Ramos (cell line): ENCODE data around the gene RPS6KB2.

Source experiments
- in situ Hi-C: fragments of 300-500 bp; cut with MboI; formaldehyde crosslinking; loops from one replicate; pipeline ENCODE4 v1.14.3; 2022; ENCODE audit warnings: low sequenced_read_pairs; ENCODE audit not compliant: unreplicated experiment

Gene RPS6KB2

GRCh38 chr11:67438158-67438902 lies 10.0 kb downstream of the RPS6KB2 start:
- in situ Hi-C loops, result no loop called here

DNA sequence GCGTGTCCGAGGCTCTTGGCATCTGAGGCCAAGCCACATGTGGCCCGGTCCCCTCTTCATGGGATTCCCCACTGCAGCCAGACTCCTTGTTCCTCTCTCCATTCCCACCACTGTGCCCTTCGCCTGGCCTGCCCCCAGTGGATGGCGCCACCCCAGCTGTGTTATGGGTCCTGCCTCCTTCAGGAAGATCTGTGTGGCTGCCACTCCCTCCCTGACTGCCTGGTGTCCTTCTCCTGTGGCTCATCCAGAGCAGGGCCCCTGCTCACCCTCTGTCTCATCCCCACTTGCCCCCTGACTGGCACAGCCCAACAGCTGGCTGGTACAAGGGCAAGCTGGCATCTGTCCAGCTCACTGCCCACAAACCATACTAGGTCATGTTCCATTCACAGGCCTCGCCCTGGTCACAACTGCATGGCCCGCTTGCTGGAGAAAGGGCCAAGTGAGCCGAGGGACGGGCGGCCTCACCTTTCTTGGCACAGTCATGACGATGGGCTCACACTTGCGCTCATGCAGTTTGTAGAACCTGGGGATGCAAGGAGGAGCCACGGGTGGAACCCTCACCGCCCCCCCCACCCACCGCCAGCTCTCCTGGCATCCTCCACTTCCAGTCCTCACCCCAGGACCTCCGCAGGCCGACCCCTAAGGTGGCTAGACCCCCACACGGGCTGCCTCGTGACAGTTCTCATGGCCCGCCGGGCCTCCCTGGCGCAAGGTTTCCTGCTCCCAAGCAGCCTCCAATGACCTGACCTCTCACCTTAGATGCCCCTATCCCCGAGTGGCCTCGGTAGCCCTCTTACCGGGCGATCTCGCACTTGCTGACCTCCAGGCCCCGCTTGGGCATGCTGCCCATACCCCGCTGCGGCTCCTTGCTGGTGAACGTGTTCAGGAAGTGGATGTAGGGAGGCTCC lies 11.3 kb downstream of the RPS6KB2 start:
- in situ Hi-C loops, result no loop called here

- in situ Hi-C loops, result no loop called here
Measured at GRCh38 chr11:67440229-67441097, 12.2 kb downstream of the RPS6KB2 start.

DNA sequence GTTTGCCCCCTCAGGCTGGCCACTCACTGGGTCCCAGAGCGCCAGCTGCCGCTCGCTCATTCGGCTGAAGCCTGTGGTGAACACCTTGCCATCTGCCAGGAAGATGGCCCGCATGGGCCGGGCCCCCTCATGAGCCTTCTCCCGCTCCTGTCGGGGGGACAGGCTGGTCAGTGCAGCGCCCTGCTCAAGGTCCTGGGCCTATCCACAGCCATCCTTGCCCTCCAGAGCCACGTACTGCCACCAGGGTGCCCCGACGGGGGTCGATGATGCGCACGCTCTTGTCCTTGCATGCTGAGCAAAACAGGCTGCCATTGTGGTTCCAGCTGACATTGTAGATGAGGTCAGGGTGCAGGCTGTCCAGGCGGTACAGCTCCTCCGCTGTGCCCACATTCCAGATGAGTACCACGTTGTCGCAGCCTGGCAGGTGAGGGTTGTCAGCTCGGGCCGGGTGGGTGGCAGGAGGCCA lies 12.8 kb downstream of the RPS6KB2 start:
- in situ Hi-C loops, result no loop called here

- in situ Hi-C loops, result no loop called here
Measured at GRCh38 chr11:67441731-67442351, 13.5 kb downstream of the RPS6KB2 start.

GRCh38 chr11:67442504-67443404 lies 14.5 kb downstream of the RPS6KB2 start:
- in situ Hi-C loops, result no loop called here

DNA sequence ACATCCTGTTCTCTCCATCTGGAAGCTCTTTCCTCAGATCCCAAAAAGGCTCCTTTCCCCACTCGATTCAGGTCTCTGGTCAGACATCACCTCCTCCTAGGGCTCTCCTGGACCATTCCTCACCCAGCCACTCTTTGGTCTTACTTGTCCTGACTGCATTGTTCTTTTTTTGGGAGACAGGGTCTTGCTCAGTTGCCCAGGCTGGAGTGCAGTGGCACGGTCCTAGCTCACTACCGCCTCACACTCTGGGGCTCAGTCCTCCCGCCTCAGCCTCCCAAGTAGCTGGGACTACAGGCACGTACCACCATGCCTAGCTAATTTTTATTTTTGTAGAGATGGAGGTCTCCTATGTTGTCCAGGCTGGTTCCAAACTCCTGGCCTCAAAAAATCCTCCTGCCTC lies 17.2 kb downstream of the RPS6KB2 start:
- in situ Hi-C loops, result no loop called here

GRCh38 chr11:67448220-67448609 lies 19.9 kb downstream of the RPS6KB2 start:
- in situ Hi-C loops, result no loop called here

DNA sequence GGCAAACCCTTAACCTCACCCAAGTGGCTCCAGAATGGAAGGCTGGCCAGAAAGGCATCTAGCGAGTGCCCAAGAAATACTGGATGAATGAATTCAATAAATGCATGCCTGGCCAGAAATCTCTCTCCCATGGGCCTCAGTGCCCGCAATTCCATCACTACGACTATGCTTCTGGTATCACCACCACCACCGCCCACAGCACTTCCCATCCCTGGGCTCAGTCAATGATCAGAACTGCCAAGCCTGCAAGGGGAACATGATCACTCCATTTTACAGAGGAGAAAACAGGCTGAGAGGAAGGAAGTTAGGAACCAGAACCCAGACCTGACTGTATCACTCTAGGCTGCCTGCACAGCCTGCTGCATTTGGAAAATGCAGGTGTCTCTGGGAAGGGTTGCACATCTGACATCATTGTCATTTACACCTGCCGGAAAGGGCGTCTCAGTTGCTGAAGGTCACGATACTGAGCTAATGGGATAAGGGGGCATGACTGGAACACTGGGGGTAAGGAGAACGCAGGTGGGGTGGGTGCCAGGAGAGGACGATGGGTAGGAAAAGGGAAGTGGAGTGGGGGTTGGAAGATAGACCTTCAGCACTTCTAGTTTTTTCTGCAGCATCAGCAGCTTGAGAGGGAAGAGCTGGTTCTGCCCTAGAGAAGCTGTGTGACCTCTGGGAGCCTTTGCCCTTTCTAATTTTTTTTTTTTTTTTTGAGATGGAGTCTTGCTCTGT lies 21.0 kb downstream of the RPS6KB2 start:
- in situ Hi-C loops, result no loop called here

DNA sequence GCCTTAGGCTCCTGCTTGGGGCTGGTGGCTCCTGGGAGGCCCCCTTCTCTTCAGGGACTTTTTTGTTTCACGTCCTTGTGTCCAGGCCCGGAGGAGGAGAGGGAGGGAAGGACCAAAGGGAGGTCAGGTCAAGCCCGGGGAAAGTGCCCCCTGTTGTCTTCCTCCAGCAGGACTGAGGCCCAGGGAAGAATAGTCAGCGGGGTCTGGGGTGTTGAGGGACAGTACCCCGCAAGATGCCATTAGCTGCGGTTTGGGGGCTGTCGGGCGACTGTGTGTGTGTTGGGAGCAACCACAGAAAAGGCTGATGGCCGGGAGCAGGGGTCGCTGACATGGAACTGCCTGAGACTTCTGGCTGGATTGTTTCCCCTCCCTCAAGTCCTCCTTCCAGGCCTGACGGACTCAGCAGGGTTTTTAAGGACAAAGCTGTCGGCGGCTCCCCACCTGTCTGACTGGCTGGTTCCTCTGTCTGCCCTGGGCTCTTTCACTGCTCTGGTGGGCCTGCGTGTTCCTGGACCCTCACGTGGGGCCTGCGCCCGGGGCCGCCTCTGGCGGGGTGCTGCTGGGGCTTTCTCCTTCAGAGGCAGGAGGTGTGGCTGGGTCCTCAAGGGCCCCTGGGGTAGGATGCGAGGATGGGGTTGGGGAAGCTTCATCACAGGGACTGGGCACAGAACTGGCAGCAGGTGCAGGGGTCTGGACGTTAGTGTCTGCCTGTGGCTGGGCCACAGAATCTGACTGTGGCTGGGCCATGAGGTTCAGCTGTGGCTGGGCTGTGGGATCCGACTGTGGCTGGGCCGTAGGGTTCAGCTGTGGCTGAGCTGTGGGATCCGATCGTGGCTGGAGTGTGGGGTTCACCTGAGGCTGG lies 22.7 kb downstream of the RPS6KB2 start:
- in situ Hi-C loops, result no loop called here

- in situ Hi-C loops, result no loop called here
Measured at GRCh38 chr11:67451658-67451976, 23.3 kb downstream of the RPS6KB2 start.

GRCh38 chr11:67452141-67452952 lies 24.1 kb downstream of the RPS6KB2 start, which contains the start of gene GPR152:
Gene GPR152, minus strand, starts transcription at chr11:67452729. Its CDS starts 5 bp downstream, at chr11:67452724.
- in situ Hi-C loops, result no loop called here

DNA sequence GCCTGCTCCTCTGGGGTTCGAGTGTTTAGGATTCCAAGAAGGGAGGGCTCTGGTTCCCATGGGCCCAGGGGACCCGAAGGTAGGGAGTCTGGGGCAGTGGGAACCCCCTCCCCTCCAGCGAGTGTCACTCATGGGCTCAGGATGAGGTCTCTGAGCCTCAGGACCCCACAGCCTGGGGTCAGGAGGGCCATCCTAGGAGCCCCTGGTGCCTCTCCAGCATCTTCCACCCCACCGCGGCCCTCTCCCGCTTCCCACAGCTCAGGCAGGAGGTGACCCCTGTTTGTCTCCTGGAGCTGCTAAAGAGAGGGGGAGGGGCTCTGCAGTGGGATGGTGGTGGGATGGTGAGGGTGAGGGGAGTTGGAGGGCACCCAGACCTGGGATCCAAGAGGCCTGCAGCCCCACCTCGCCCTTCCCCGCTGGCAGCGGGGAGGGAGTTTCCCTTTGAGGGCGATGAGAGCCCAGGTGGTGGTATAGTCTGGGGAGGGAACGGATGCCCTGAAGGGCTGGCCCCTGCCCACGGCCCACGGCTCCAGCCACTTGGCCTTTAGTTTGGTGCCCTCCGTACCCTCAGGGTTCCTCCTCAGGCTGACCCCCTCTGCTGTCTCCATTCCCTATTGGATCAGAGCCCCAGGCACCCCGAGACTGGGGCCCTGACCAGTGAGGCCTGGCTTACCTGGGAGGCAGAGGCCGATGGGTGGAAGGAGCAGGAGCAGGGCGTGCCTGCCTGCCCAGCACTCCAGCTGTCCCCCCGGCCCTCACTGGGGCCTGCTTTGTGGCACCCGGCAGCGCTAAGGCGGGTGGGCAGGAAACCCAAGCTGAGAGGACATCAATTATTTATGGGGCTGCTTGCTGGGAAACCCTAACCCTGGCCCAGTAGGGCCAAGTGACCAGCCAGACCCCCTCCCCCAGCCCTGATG lies 25.8 kb downstream of the RPS6KB2 start:
- in situ Hi-C loops, result no loop called here

GRCh38 chr11:67455054-67455453 lies 26.8 kb downstream of the RPS6KB2 start, which contains the start of gene CABP4:
Gene CABP4, plus strand, starts transcription at chr11:67455354. Its CDS starts 70 bp downstream, at chr11:67455424.
- in situ Hi-C loops, result no loop called here

DNA sequence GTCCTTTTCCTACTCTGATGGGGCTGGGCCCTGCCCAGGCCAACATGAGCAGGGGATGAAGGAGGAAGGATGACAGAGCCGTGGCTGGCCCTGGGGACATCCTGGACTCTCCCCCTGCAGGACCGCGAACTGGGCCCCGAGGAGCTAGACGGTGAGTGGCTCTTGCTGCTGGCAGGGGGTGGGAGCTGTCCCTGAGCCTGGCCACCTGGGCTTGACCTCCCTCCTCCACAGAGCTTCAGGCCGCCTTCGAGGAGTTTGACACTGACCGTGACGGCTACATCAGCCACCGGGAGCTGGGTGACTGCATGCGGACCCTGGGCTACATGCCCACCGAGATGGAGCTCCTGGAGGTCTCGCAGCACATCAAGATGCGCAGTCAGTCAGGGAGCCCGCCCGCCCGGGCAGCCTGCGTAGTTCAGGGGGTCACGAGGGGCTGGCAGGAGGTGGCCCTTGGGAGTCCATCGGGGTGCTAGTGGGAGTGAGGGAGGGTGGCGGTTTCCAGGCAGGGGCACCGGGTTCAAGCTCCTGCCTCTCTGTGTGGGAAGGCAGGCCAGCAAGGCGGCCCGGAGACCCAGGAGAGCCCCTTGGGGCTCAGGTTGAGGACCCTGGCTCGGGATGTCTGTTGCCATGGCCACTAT lies 27.9 kb downstream of the RPS6KB2 start:
- in situ Hi-C loops, result no loop called here
